ENCODE data around the gene PACSIN1. TPM values are rescaled to one million over a fixed set of nuclear protein-coding genes. Genes with fewer than 3 reads are reported as not detected.

Gene PACSIN1
- total RNA-seq, 1 experiment from 2014 or later, result 5.0 TPM

GRCh38 chr6:34573567-34574183 is 107.8 kb downstream of the PACSIN1 start:
- Histone ChIP-seq H3K9ac (ENCODE audit: low read length) (no peak overlapping the region), H3K36me3 (ENCODE audit: control insufficient read depth in 1 of 2, insufficient read depth in 2 of 2, low read length in 2 of 2) (no peaks in the 10 kb centered on the region), H2AFZ (ENCODE audit: low read depth, low read length, poor library complexity, severe bottlenecking) (no peak overlapping the region), H3K79me2 (ENCODE audit: insufficient read depth, low read length) (no peaks in the 10 kb centered on the region), H3K4me3 (replicated peaks in 1 of 2; ENCODE audit: low read depth in 1 of 2, low read length in 2 of 2) (no peak overlapping the region), H3K9me3 (ENCODE audit: control insufficient read depth in 1 of 2, insufficient read depth in 1 of 2, low read depth in 1 of 2, low read length in 2 of 2) (no peaks in the 10 kb centered on the region), H3K4me1 (ENCODE audit: control insufficient read depth in 1 of 2, insufficient read depth in 2 of 2, low read length in 2 of 2) (peaks cover 0 to 1% of the 10 kb centered on the region in 2 experiments; a peak in 1 of 4 replicates), H3K27ac (ENCODE audit: low read depth, low read length) (no peak overlapping the region), H3K27me3 (ENCODE audit: insufficient read depth, low read length) (no peaks in the 10 kb centered on the region), H3K4me2 (ENCODE audit: low read length) (no peak overlapping the region), H4K20me1 (ENCODE audit: insufficient read depth) (no peaks in the 10 kb centered on the region), H3K9me2 (ENCODE audit: insufficient read depth) (no peaks in the 10 kb centered on the region)
- RAD21 ChIA-PET (ENCODE audit: low non-redundant PET in 1 of 2, low total read pairs in 2 of 2, uncharacterized antibody in 2 of 2, unreplicated experiment in 2 of 2), result interaction anchor here in 1 of 2 experiments (1.0 kb wide), 1 partner anchor 35 kb away, joined by 5 read pairs; no protein-coding TSS in a partner anchor
- CTCF ChIA-PET, result no interaction called here
- ATAC-seq, result no peak
- intact Hi-C loops (cut with micrococcal nuclease), result no loop called here
- TF ChIP-seq POLR2A (IDR thresholded peaks at IDR 0.05; ENCODE audit: borderline replicate concordance, extremely low read depth, insufficient read depth, insufficient read length) (no peak), SIN3A (IDR thresholded peaks at IDR 0.05; ENCODE audit: low read depth) (no peak), EZH2phosphoT487 (IDR thresholded peaks at IDR 0.05; ENCODE audit: borderline replicate concordance) (no peak), ZNF274 (IDR thresholded peaks at IDR 0.05; ENCODE audit: low read depth, low read length) (no peak), POLR2AphosphoS5 (IDR thresholded peaks at IDR 0.05; ENCODE audit: low read depth, low read length) (no peak)
- TF ChIP-seq, protein P1, sequence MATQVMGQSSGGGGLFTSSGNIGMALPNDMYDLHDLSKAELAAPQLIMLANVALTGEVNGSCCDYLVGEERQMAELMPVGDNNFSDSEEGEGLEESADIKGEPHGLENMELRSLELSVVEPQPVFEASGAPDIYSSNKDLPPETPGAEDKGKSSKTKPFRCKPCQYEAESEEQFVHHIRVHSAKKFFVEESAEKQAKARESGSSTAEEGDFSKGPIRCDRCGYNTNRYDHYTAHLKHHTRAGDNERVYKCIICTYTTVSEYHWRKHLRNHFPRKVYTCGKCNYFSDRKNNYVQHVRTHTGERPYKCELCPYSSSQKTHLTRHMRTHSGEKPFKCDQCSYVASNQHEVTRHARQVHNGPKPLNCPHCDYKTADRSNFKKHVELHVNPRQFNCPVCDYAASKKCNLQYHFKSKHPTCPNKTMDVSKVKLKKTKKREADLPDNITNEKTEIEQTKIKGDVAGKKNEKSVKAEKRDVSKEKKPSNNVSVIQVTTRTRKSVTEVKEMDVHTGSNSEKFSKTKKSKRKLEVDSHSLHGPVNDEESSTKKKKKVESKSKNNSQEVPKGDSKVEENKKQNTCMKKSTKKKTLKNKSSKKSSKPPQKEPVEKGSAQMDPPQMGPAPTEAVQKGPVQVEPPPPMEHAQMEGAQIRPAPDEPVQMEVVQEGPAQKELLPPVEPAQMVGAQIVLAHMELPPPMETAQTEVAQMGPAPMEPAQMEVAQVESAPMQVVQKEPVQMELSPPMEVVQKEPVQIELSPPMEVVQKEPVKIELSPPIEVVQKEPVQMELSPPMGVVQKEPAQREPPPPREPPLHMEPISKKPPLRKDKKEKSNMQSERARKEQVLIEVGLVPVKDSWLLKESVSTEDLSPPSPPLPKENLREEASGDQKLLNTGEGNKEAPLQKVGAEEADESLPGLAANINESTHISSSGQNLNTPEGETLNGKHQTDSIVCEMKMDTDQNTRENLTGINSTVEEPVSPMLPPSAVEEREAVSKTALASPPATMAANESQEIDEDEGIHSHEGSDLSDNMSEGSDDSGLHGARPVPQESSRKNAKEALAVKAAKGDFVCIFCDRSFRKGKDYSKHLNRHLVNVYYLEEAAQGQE (IDR thresholded peaks at IDR 0.05; ENCODE audit: low read depth), result no peak
- no TSS peak for BruUV-seq (replicated peaks)
- DNase-seq (ENCODE audit: low read depth, low spot score), result no peak
- POLR2A ChIA-PET, result no interaction called here
